Dendritic cell treated with granulocyte-macrophage colony-stimulating factor and Interleukin-4, amounts not matched to agents 40 ng/mL and 50 ng/mL, for 4 days (primary cell): ENCODE data around the gene UBTD1.
A peak's percentile ranks its signal among the peaks of the same experiment; 100 is the strongest.
"Not testable (repeated sequence)": the region's sequence is repeated elsewhere in the genome, so short reads cannot be mapped to it uniquely, and the experiment has no call there.

ENCODE experiments used
- H3K27ac Mint-ChIP-seq: one replicate; pipeline ENCODE4 v1.8.0; 2022; ENCODE audit warnings: mild to moderate bottlenecking, mixed read lengths
- H3K27me3 Mint-ChIP-seq: one replicate; pipeline ENCODE4 v1.8.0; 2022; ENCODE audit warnings: mild to moderate bottlenecking, mixed read lengths
- H3K36me3 Mint-ChIP-seq: one replicate; pipeline ENCODE4 v1.8.0; 2022; ENCODE audit warnings: low read depth, mixed read lengths
- H3K4me1 Mint-ChIP-seq: one replicate; pipeline ENCODE4 v1.8.0; 2022; ENCODE audit warnings: low read depth, mixed read lengths
- H3K4me3 Mint-ChIP-seq: one replicate; pipeline ENCODE4 v1.8.0; 2022; ENCODE audit warnings: mild to moderate bottlenecking, moderate library complexity, mixed read lengths
- H3K9me3 Mint-ChIP-seq: one replicate; pipeline ENCODE4 v1.8.0; 2022; ENCODE audit warnings: mixed read lengths
- intact Hi-C: fragments of 100-400 bp; cut with micrococcal nuclease; formaldehyde crosslinking; loops from one replicate; pipeline ENCODE4 v1.15.0; 2022

Gene UBTD1

DNA sequence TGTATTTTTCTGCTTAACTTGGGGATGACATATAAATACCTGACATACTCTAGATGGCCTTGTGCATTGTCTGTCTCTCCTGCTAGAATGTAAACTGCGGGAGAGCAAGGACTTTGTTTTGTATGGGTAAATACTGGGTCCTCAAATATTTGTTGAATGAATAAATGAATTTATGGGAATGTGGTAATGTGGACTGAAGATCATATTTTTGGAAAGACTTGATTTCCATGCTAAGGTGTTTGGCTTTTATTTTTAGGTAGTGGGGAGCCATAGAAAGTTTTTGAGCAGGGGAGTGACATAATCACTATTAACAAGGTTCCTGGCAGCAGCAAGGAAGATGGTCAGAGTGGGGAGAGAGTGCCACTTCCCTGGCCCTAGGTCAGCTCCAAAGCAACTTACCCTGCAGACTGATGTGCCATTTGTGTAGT lies 27.0 kb downstream of the UBTD1 start:
- Mint-ChIP-seq H3K4me3 (no peak overlapping the region), H3K9me3 (no peaks in the 10 kb centered on the region), H3K4me1 (no peaks in the 10 kb centered on the region), H3K27me3 (no peaks in the 10 kb centered on the region), H3K27ac (no peak overlapping the region), H3K36me3 (no peaks in the 10 kb centered on the region)
- intact Hi-C loops: no loop called here

DNA sequence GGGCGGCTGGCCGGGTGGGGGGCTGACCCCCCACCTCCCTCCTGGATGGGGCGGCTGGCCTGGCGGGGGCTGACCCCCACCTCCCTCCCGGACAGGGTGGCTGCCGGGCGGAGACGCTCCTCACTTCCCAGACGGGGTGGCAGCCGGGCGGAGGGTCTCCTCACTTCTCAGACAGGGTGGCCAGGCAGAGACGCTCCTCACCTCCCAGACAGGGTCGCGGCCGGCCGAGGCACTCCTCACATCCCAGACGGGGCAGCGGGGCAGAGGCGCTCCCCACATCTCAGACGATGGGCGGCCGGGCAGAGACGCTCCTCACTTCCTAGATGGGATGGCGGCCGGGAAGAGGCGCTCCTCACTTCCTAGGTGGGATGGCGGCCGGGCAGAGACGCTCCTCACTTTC lies 30.2 kb downstream of the UBTD1 start:
- H3K9me3 Mint-ChIP-seq, H3K4me1 Mint-ChIP-seq, H3K27me3 Mint-ChIP-seq, intact Hi-C loops, H3K36me3 Mint-ChIP-seq, H3K27ac Mint-ChIP-seq, H3K4me3 Mint-ChIP-seq: not testable (repeated sequence)

DNA sequence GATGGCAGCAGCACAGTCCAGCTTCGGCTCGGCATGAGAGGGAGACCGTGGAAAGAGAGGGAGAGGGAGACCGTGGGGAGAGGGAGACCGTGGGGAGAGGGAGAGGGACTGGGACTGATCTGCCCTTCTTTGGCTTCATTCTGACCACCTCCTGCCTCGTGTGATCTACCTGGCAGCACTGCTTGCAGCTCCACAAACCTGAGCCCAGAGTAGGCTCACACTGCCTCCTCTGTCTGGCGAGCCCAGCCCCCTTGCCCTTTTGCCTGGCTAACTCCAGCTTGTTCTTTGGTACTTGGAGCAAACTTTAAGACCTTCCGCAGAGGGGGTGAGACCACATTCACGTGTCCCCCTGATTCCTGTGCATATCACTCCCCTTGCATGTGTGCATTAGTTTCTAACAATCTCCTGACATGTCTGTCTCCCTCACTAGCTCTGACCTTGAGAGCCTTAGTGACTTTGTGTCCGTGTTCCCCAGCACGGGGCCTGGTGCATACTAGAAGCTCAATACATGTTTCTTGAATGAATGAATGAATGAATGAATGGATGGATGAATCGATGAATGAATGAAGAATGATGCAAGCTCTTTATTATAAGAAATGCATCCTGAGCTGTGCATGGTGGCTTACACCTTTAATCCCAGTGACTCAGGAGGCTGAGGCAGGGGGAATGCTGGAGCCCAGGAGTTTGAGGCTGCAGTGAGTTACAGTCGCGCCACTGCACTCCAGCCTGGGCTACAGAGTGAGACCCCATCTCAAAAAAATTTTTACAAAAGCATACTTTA lies 31.2 kb downstream of the UBTD1 start:
- no peak overlapping the region for H3K27ac Mint-ChIP-seq
- H3K4me1 Mint-ChIP-seq: peaks cover 5% of the 10 kb centered on the region
- H3K36me3 Mint-ChIP-seq: no peaks in the 10 kb centered on the region
- H3K27me3 Mint-ChIP-seq: no peaks in the 10 kb centered on the region
- H3K4me3 Mint-ChIP-seq: no peak overlapping the region
- intact Hi-C loops: no loop called here
- no peaks in the 10 kb centered on the region for H3K9me3 Mint-ChIP-seq

DNA sequence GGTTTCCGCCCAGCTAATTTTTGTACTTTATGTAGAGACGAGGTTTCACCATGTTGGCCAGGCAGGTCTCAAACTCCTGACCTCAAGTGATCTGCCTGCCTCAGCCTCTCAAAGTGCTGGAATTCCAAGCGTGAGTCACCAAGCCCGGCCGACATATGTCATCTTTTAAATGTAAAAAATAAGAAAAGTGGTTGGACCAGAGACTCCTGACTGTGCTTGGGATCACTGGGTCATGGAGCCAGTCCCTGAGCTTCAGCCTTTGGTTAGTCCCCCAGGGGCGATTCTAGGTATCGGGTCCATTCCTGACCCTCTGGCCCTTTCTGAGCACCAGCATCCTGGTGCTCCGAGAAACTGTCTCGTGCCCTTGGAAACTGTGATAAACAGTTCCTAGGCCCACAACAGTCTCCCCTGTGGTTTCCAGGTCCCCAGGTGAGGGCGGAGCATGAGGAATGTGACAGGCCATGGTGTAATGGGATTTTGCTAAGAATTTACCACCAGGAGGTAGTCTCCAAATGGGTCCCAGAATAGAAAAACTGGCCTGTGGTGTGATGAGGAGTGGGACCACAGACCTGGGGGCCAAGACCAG lies 32.8 kb downstream of the UBTD1 start:
- H3K4me1 Mint-ChIP-seq: peaks cover 6% of the 10 kb centered on the region
- intact Hi-C loops: no loop called here
- no peaks in the 10 kb centered on the region for H3K9me3 Mint-ChIP-seq
- H3K36me3 Mint-ChIP-seq: no peaks in the 10 kb centered on the region
- no peaks in the 10 kb centered on the region for H3K27me3 Mint-ChIP-seq
- H3K4me3 Mint-ChIP-seq: no peak overlapping the region
- H3K27ac Mint-ChIP-seq: no peak overlapping the region

DNA sequence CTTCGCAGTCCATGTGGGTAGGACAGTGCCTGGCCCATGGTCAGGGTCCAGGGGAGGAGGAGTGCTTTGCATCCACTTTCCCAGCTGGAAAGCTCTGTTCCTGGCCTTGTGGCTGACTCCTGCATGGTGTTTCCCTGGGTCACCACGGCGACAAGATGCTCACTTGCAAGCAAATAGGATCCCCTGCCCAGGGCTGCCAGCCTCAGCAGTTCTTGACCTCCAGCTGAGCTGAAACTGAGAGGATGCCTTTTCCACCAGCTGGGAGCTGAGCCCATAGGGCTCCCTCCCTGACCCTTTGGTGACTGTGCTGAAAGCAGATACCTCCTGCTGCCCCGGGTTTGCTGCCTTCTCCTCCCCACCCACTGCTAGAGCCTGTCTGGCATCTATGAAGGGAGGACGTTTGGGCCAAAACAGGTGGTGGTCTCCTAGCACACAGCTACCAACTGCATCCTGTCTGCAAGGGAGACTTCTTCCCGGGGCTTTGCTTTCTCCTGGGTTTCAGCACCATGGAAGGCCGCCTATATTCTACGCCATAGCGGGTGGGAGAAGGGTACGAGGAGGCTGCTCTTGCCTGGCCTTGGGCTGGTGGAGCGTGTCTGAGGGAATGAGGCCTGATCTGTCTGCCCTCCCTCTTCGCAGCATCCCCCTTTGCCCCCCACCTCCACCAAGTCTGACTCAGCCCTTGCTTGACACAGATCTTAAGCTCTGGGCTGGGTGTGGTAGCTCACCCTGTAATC lies 34.4 kb downstream of the UBTD1 start:
- Mint-ChIP-seq H3K4me1 (peaks cover 6% of the 10 kb centered on the region), H3K4me3 (no peak overlapping the region), H3K36me3 (no peaks in the 10 kb centered on the region), H3K9me3 (no peaks in the 10 kb centered on the region), H3K27me3 (no peaks in the 10 kb centered on the region), H3K27ac (no peak overlapping the region)
- intact Hi-C loops: no loop called here

DNA sequence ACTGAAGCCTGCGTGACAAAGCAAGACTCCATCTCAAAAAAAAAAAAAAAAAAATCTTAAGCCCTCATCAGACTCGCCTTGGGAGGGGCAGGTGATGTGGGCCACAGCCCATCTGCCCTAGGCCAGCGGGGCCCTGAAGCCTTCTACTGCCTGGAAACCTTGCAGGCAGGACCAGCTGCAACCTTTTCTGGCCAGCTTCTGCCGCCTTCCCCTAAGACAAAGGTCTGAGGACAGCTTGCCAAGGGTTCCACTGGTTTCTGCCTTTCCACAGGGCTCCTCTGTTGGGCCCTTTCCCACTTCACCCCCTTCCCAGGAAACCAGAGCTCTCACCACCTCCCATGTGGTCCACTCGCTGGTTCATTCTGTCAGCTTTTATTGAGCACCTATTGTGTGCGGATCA lies 35.2 kb downstream of the UBTD1 start:
- H3K27ac Mint-ChIP-seq: no peak overlapping the region
- H3K9me3 Mint-ChIP-seq: no peaks in the 10 kb centered on the region
- peaks cover 14% of the 10 kb centered on the region for H3K4me1 Mint-ChIP-seq
- no peaks in the 10 kb centered on the region for H3K27me3 Mint-ChIP-seq
- H3K4me3 Mint-ChIP-seq: no peak overlapping the region
- no peaks in the 10 kb centered on the region for H3K36me3 Mint-ChIP-seq
- intact Hi-C loops: loop anchor here (1.0 kb wide), 1 partner anchor 19 kb away; no protein-coding TSS in a partner anchor

DNA sequence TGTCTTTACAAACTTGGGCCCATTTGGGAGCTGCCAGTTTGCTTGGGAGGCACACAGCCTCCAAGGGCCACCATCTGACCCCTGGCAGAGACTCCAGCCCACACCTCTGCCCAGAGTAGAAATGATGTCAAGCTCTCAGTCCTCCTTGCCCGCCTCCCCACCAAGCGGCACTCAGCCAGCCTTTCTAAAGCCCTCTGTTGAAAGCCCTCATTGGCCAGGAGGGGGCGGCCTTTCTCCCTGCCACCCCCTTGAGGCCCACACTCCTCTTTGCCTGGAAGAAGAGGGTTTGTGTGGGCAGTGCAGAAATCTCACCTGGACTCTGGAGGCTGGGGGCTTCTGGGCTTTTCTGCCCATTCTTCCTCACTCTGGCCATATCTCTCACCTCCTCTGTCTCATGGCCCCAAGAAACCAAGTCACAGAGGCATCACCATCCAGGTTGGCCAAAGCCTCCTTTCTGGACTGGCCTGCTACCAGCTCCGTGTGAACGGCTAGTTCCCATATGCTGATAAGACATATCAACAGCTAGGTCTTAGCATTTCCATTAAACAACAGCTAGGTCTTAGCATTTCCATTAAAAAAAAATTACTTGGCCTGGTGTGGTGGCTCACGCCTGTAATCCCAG lies 36.1 kb downstream of the UBTD1 start:
- Mint-ChIP-seq H3K27me3 (no peaks in the 10 kb centered on the region), H3K4me1 (peaks cover 20% of the 10 kb centered on the region), H3K4me3 (no peak overlapping the region), H3K9me3 (no peaks in the 10 kb centered on the region), H3K27ac (no peak overlapping the region), H3K36me3 (no peaks in the 10 kb centered on the region)
- intact Hi-C loops: loop anchor here (1.0 kb wide), 1 partner anchor 18 kb away; no protein-coding TSS in a partner anchor

DNA sequence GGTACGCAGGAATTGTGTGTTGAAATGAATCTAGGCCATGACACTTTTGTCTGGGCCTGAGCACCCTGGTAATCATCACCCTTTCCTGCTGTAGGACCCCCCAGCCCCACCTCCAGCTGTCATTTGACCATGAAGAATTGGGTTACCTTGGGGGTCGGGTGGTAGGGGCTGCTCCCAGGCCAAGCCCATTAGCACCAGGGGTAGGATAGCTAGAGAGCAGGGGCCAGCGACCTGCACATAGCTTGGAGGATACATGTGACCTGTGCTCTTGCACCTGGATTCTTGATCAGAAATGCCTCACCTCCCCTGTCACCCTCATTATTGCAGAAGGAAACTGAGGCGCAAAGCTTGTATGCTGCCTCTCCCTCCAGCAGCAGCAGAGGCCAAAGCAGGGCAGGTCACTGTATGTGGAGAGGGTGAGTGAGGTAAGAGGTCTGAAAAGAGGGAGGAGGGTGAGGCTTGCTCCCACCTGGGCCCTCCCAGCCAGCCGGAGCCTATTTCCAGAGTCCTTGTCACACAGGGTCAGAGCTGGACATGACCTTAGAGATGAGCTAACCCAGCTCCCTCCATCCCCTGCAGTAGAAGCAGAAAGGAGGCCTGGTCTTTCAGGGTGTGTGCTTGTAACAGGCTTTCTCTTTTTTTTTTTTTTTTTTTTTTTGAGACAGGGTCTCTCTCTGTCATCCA lies 38.6 kb downstream of the UBTD1 start:
- Mint-ChIP-seq H3K9me3 (no peaks in the 10 kb centered on the region), H3K4me1 (peaks cover 42% of the 10 kb centered on the region), H3K27ac (no peak overlapping the region), H3K36me3 (no peaks in the 10 kb centered on the region), H3K27me3 (no peaks in the 10 kb centered on the region), H3K4me3 (no peak overlapping the region)
- intact Hi-C loops: no loop called here

DNA sequence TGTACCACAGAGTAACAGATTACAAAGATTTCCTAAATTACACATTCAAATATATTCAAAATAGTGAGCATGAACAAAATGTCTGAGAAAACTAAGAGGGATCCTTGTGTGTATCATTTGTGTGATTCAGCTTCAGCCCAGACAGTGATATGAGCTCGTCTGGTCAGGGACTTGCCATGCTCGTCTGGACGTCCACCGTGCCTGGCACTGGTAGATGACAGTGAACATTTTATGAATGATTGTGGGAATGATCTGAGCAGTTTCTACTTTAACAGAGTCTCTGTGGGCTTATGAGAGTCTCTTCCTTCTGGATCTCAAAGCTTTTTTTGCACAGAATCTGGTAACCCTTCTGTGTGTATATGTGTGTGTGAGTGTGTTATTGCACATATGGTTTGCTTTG lies 39.7 kb downstream of the UBTD1 start:
- Mint-ChIP-seq H3K27me3 (no peaks in the 10 kb centered on the region), H3K4me3 (no peak overlapping the region), H3K4me1 (peaks cover 53% of the 10 kb centered on the region), H3K27ac (peak overlapping the region; percentile 21), H3K9me3 (no peaks in the 10 kb centered on the region), H3K36me3 (no peaks in the 10 kb centered on the region)
- intact Hi-C loops: no loop called here

DNA sequence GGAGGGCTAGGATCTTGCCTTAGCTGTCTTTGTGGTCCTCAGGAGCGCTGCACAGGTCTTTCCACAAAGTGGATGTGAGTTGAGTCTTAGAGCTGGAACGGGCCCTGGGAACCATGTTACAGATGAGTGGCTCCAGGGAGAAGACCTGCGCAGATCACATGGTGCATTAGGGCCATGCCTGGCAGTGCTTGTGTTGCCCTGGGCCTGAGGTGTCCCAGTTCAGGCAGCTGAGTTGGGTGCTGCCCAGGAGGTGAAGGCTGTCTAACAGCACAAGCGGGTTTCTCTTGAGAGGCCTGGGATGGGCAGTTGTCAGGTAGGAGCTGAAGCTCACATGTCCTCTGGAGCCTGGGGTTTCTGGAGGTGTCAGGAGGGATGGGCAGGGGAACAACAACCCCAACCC lies 40.1 kb downstream of the UBTD1 start:
- H3K27ac Mint-ChIP-seq: peak overlapping the region; percentile 21
- no peaks in the 10 kb centered on the region for H3K36me3 Mint-ChIP-seq
- intact Hi-C loops: no loop called here
- no peaks in the 10 kb centered on the region for H3K9me3 Mint-ChIP-seq
- H3K4me3 Mint-ChIP-seq: no peak overlapping the region
- H3K27me3 Mint-ChIP-seq: no peaks in the 10 kb centered on the region
- H3K4me1 Mint-ChIP-seq: peaks cover 57% of the 10 kb centered on the region

DNA sequence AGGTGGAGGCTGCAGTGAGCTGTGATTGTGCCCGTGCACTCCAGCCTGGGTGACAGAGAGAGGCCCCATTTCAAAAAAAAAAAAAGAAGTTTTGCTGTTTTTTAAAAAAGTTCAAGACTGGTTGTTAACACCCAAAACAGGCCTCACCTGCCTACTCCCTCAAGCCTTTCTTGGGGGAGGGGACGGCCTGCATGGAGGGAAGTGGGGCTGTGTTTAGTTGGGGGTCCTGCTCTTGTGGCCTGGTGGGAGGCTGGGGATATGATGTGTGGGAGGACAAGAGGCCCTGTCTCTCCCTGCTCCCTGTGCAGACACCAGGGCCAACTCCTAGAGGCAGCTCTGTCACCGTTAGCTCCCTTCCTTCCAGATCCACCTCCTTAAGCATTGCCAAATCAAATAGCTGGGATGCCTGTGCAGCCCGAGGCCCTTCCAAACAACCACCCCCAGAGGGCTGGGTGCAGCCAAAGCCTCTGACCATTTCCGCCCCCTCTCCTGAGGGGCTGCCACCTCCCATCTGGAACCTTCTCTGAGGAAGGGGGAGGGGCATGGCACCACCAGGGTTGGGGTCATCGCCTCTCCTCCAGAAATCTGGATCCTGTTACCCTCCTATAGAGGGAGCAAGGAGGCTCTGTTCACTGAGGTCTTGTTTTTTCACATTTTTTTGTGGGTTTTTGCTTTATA lies 40.9 kb downstream of the UBTD1 start:
- no peaks in the 10 kb centered on the region for H3K27me3 Mint-ChIP-seq
- H3K4me1 Mint-ChIP-seq: peaks cover 57% of the 10 kb centered on the region

DNA sequence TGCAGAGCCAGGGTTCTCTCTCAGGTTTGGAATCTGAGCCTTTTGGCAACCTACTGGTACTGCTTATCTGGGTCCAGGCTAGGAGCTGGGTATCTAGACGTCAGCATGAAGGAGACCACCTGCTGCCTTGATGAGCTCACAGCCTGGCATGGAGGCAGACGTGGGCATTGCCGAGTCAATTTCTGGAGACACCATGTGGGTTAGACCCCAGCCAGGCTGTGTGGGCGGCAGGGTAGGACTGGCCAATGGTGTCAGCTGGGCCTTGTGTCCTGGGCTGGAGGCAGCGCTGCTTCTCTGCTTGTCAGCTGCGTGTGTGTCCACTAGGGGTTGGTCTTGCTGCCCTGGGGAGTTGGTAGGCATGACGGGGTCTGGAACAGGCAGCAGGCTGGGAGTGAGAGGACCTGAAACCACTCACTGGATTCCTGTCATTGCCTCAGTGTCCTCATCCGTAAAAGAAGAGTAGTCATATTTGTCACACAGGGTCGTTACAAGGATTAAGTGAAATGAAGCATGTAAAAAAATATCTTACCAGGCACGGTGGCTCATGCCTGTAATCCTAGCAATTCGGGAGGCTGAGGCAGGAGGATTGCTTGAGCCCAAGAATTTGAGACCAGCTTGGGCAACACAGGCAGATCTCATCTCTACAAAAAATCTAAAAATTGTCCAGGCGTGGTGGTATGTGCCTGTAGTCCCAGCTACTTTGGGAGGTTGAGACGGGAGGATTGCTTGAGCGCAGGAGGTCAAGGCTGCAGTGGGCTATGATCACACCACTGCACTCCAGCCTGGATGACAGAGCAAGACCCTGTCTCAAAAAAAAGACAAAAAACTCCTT lies 42.2 kb downstream of the UBTD1 start:
- Mint-ChIP-seq H3K9me3 (no peaks in the 10 kb centered on the region), H3K27ac (no peak overlapping the region), H3K36me3 (no peaks in the 10 kb centered on the region), H3K27me3 (no peaks in the 10 kb centered on the region), H3K4me1 (peaks cover 61% of the 10 kb centered on the region), H3K4me3 (no peak overlapping the region)
- intact Hi-C loops: loop anchor here (5.0 kb wide), 1 partner anchor 44 kb away; the partner anchor contains the start of genes MMS19 and UBTD1

More for the DNA sequence above, 40.9 kb downstream of the UBTD1 start:
- Mint-ChIP-seq H3K4me3 (no peak overlapping the region), H3K27ac (peak overlapping the region; percentile 72), H3K9me3 (no peaks in the 10 kb centered on the region), H3K36me3 (no peaks in the 10 kb centered on the region)
- intact Hi-C loops: loop anchor here (5.0 kb wide), 1 partner anchor 42 kb away; the partner anchor contains the start of genes MMS19 and UBTD1
